WTC11 (cell line): ENCODE data around the gene ITPR2. TPM values are rescaled to one million over a fixed set of nuclear protein-coding genes. Genes with fewer than 3 reads are reported as not detected.

ENCODE experiments used
- ATAC-seq: fragments of 200-7000 bp; cut with Tn5 transposase; 2 replicates; pipeline ENCODE4 v1.10.0; 2021; ENCODE audit warnings: mild to moderate bottlenecking, moderate library complexity
- CTCF ChIA-PET: fragments of 300-600 bp; sonication (Branson Sonifier 250); formaldehyde crosslinking; loops from one replicate; lab custom pipeline; 2021; ENCODE audit warnings: antibody characterized with exemption; lab: Charles Lee
- POLR2A ChIA-PET: fragments of 350-600 bp; sonication (Branson Sonifier 250); formaldehyde crosslinking; loops from one replicate; lab custom pipeline; 2021; ENCODE audit warnings: antibody characterized with exemption; lab: Charles Lee
- DNase-seq: peaks from one replicate; pipeline ENCODE4 v3.0.0; 2021; ENCODE audit warnings: low spot score
- H3K27ac Mint-ChIP-seq: 2 replicates; pipeline ENCODE4 v1.8.0; 2021; ENCODE audit warnings: mixed read lengths
- H3K27me3 Mint-ChIP-seq: 2 replicates; pipeline ENCODE4 v1.8.0; 2021; ENCODE audit warnings: low read depth, mild to moderate bottlenecking, moderate library complexity, mixed read lengths
- H3K36me3 Mint-ChIP-seq: 2 replicates; pipeline ENCODE4 v1.8.0; 2021; ENCODE audit warnings: mixed read lengths
- H3K4me1 Mint-ChIP-seq: 2 replicates; pipeline ENCODE4 v1.8.0; 2022; ENCODE audit warnings: mixed read lengths
- H3K4me3 Mint-ChIP-seq: 2 replicates; pipeline ENCODE4 v1.8.0; 2021; ENCODE audit warnings: mild to moderate bottlenecking, moderate library complexity, mixed read lengths
- H3K9me3 Mint-ChIP-seq: 2 replicates; pipeline ENCODE4 v1.8.0; 2021; ENCODE audit warnings: mixed read lengths
- CBFB ChIP-seq: sonication (generic); formaldehyde crosslinking; IDR thresholded peaks from 2 replicates; pipeline ENCODE4 v1.8.1; 2022; ENCODE audit warnings: mild to moderate bottlenecking, low read depth, missing genetic modification reagents
- JUN ChIP-seq: sonication (generic); formaldehyde crosslinking; IDR thresholded peaks from 2 replicates; pipeline ENCODE4 v1.8.0; 2023; ENCODE audit warnings: mild to moderate bottlenecking, missing genetic modification reagents
- MYBL2 ChIP-seq: sonication (generic); formaldehyde crosslinking; IDR thresholded peaks from 2 replicates; pipeline ENCODE4 v1.8.1; 2023; ENCODE audit warnings: mild to moderate bottlenecking, moderate library complexity, missing genetic modification reagents
- PRRX2 ChIP-seq: fragments of 250-450 bp; sonication (Bioruptor Pico); IDR thresholded peaks from 2 replicates; pipeline ENCODE4 v1.8.0; 2021; ENCODE audit warnings: mild to moderate bottlenecking
- SOX15 ChIP-seq: fragments of 250-450 bp; sonication (Bioruptor Pico); IDR thresholded peaks from 2 replicates; pipeline ENCODE4 v1.9.0; 2021; ENCODE audit warnings: mild to moderate bottlenecking
- TCF7 ChIP-seq: sonication (generic); formaldehyde crosslinking; IDR thresholded peaks from 2 replicates; pipeline ENCODE4 v1.8.0; 2022; ENCODE audit warnings: mild to moderate bottlenecking, low read depth, missing genetic modification reagents, moderate library complexity
- TP53 ChIP-seq: sonication (generic); formaldehyde crosslinking; IDR thresholded peaks from 2 replicates; pipeline ENCODE4 v1.8.1; 2023; ENCODE audit warnings: mild to moderate bottlenecking, missing genetic modification reagents
- ZNF138 ChIP-seq: sonication (generic); formaldehyde crosslinking; conservative IDR thresholded peaks from 2 replicates; pipeline ENCODE4 v1.8.1; 2022; ENCODE audit warnings: mild to moderate bottlenecking, moderate library complexity, missing genetic modification reagents
- ZNF416 ChIP-seq: fragments of 250-450 bp; sonication (Bioruptor Pico); IDR thresholded peaks from 2 replicates; pipeline ENCODE4 v1.9.0; 2021; ENCODE audit warnings: mild to moderate bottlenecking, inconsistent platforms
- total RNA-seq: library from RNA; stranded (reverse); gene quantifications from 3 replicates; pipeline ENCODE4 v1.2.3, GENCODE V29; 2021
- TF ChIP-seq, protein P1 (sequence below): fragments of 250-450 bp; sonication (Bioruptor Pico); IDR thresholded peaks from 2 replicates; pipeline ENCODE4 v1.9.0; 2021; ENCODE audit warnings: mild to moderate bottlenecking, borderline replicate concordance
- TF ChIP-seq, protein P2 (sequence below): fragments of 250-450 bp; sonication (Bioruptor Pico); IDR thresholded peaks from 2 replicates; pipeline ENCODE4 v1.9.0; 2021; ENCODE audit warnings: mild to moderate bottlenecking
- TF ChIP-seq, protein P3 (sequence below): fragments of 250-450 bp; sonication (Bioruptor Pico); IDR thresholded peaks from 2 replicates; pipeline ENCODE4 v2.1.2; 2022; ENCODE audit warnings: mild to moderate bottlenecking, moderate library complexity
- TF ChIP-seq, protein P4 (sequence below): fragments of 250-450 bp; sonication (Bioruptor Pico); IDR thresholded peaks from 2 replicates; pipeline ENCODE4 v1.9.0; 2021; ENCODE audit warnings: moderate library complexity, mild to moderate bottlenecking, inconsistent platforms, borderline replicate concordance
- TF ChIP-seq, protein P5 (sequence below): fragments of 250-450 bp; sonication (Bioruptor Pico); IDR thresholded peaks from 2 replicates; pipeline ENCODE4 v1.9.0; 2021; ENCODE audit warnings: mild to moderate bottlenecking
- TF ChIP-seq, protein P6 (sequence below): sonication (generic); formaldehyde crosslinking; IDR thresholded peaks from 2 replicates; pipeline ENCODE4 v1.8.1; 2022; ENCODE audit warnings: low read depth, mild to moderate bottlenecking, moderate library complexity, missing genetic modification reagents, borderline replicate concordance
- TF ChIP-seq, protein P7 (sequence below): fragments of 250-450 bp; sonication (Bioruptor Pico); conservative IDR thresholded peaks from 2 replicates; pipeline ENCODE4 v1.9.0; 2021; ENCODE audit warnings: mild to moderate bottlenecking
- TF ChIP-seq, protein P8 (sequence below): sonication (generic); formaldehyde crosslinking; IDR thresholded peaks from 2 replicates; pipeline ENCODE4 v1.8.1; 2022; ENCODE audit warnings: low read depth, missing genetic modification reagents, borderline replicate concordance

The ITPR2 gene
- total RNA-seq, 1 experiment from 2014 or later, result 50.7 TPM

DNA sequence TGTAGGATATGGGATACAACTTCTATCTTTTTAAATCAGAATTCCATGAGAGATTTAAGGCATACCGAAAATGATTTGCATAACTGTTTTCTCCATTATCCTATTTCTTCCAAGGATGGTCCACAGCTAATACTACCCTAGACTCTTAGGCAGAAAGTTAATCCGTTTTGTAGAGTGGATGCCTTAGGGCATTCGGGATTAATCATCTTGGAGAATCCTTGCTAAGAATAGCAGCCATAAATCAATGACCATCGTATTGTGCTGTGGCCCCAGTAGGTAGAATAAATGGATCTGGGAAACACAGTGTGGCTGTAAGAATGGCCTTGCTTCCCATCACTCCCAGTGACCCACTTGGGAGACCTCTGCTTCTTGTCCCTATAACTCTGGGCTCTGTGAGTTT, 538.0 kb downstream of the ITPR2 start (continued):
- TF ChIP-seq, protein P1, sequence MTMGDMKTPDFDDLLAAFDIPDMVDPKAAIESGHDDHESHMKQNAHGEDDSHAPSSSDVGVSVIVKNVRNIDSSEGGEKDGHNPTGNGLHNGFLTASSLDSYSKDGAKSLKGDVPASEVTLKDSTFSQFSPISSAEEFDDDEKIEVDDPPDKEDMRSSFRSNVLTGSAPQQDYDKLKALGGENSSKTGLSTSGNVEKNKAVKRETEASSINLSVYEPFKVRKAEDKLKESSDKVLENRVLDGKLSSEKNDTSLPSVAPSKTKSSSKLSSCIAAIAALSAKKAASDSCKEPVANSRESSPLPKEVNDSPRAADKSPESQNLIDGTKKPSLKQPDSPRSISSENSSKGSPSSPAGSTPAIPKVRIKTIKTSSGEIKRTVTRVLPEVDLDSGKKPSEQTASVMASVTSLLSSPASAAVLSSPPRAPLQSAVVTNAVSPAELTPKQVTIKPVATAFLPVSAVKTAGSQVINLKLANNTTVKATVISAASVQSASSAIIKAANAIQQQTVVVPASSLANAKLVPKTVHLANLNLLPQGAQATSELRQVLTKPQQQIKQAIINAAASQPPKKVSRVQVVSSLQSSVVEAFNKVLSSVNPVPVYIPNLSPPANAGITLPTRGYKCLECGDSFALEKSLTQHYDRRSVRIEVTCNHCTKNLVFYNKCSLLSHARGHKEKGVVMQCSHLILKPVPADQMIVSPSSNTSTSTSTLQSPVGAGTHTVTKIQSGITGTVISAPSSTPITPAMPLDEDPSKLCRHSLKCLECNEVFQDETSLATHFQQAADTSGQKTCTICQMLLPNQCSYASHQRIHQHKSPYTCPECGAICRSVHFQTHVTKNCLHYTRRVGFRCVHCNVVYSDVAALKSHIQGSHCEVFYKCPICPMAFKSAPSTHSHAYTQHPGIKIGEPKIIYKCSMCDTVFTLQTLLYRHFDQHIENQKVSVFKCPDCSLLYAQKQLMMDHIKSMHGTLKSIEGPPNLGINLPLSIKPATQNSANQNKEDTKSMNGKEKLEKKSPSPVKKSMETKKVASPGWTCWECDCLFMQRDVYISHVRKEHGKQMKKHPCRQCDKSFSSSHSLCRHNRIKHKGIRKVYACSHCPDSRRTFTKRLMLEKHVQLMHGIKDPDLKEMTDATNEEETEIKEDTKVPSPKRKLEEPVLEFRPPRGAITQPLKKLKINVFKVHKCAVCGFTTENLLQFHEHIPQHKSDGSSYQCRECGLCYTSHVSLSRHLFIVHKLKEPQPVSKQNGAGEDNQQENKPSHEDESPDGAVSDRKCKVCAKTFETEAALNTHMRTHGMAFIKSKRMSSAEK (CRISPR knock-in tag), result no peak
- TF ChIP-seq, protein P2, sequence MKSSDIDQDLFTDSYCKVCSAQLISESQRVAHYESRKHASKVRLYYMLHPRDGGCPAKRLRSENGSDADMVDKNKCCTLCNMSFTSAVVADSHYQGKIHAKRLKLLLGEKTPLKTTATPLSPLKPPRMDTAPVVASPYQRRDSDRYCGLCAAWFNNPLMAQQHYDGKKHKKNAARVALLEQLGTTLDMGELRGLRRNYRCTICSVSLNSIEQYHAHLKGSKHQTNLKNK (CRISPR knock-in tag), result no peak
- TF ChIP-seq PRRX2 (CRISPR knock-in tag), result no peak

DNA sequence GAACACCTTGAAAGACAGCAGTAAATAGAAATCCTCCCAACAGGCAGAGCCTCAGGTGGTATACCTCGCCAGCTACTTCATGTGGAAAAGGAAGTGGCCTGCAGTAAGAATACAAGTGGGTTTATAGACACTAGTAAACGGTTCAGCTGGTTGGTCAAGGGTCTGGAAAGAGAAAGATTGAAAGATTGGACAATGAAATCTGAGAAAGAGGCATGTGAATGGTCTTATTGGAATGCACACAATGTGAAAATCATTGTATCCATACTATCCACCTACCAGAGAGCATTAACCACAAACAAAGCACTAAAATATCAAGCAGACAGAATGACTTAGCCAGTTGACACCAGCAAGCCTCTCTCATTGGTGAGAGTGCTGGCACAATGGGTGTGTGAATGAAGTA, 539.4 kb downstream of the ITPR2 start:
- H3K36me3 Mint-ChIP-seq, result no peaks in the 10 kb centered on the region
- DNase-seq (no peak), ATAC-seq (no peak)
- no peak overlapping the region for H3K4me3 Mint-ChIP-seq
- H3K9me3 Mint-ChIP-seq, result no peaks in the 10 kb centered on the region
- H3K27ac Mint-ChIP-seq, result no peak overlapping the region
- POLR2A ChIA-PET, result no interaction called here
- no peaks in the 10 kb centered on the region for H3K4me1 Mint-ChIP-seq
- H3K27me3 Mint-ChIP-seq, result no peaks in the 10 kb centered on the region; the same call in 1 of the 2 replicates
- TF ChIP-seq, protein P3, sequence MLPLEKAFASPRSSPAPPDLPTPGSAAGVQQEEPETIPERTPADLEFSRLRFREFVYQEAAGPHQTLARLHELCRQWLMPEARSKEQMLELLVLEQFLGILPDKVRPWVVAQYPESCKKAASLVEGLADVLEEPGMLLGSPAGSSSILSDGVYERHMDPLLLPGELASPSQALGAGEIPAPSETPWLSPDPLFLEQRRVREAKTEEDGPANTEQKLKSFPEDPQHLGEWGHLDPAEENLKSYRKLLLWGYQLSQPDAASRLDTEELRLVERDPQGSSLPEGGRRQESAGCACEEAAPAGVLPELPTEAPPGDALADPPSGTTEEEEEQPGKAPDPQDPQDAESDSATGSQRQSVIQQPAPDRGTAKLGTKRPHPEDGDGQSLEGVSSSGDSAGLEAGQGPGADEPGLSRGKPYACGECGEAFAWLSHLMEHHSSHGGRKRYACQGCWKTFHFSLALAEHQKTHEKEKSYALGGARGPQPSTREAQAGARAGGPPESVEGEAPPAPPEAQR, result no peak
- TF ChIP-seq, all 79 proteins: peak for 0
- CTCF ChIA-PET, result no interaction called here

DNA sequence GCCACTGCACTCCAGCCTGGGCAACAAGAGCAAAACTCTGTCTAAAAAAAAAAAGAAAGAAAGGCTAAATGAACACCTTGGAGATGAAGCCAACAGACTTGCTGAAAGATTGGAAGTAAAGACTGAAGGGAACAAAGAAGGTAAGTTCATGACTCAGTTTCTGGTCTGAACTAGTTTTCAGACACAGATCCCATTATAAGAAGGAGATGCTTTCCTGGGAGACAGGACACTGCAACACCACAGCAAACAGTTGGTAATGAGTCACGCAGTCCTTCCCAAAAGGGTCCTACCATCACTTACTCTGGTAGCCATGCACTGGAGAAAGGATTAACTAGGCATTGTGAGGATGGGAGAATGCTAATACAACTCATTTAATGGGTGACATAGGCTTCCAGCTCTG, 540.4 kb downstream of the ITPR2 start:
- DNase-seq, result no peak
- Mint-ChIP-seq H3K4me3 (no peak overlapping the region), H3K9me3 (no peaks in the 10 kb centered on the region), H3K27ac (no peak overlapping the region), H3K27me3 (no peaks in the 10 kb centered on the region; the same call in 1 of the 2 replicates), H3K4me1 (no peaks in the 10 kb centered on the region), H3K36me3 (no peaks in the 10 kb centered on the region)
- no peak for ATAC-seq
- ChIA-PET CTCF (no interaction called here), POLR2A (no interaction called here)
- TF ChIP-seq, protein P4, sequence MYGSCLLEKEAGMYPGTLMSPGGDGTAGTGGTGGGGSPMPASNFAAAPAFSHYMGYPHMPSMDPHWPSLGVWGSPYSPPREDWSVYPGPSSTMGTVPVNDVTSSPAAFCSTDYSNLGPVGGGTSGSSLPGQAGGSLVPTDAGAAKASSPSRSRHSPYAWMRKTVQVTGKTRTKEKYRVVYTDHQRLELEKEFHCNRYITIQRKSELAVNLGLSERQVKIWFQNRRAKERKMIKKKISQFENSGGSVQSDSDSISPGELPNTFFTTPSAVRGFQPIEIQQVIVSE (CRISPR knock-in tag), result no peak
- TF ChIP-seq, protein P2 (CRISPR knock-in tag), result no peak
- TF ChIP-seq ZNF416 (CRISPR knock-in tag), result no peak
- TF ChIP-seq, protein P5, sequence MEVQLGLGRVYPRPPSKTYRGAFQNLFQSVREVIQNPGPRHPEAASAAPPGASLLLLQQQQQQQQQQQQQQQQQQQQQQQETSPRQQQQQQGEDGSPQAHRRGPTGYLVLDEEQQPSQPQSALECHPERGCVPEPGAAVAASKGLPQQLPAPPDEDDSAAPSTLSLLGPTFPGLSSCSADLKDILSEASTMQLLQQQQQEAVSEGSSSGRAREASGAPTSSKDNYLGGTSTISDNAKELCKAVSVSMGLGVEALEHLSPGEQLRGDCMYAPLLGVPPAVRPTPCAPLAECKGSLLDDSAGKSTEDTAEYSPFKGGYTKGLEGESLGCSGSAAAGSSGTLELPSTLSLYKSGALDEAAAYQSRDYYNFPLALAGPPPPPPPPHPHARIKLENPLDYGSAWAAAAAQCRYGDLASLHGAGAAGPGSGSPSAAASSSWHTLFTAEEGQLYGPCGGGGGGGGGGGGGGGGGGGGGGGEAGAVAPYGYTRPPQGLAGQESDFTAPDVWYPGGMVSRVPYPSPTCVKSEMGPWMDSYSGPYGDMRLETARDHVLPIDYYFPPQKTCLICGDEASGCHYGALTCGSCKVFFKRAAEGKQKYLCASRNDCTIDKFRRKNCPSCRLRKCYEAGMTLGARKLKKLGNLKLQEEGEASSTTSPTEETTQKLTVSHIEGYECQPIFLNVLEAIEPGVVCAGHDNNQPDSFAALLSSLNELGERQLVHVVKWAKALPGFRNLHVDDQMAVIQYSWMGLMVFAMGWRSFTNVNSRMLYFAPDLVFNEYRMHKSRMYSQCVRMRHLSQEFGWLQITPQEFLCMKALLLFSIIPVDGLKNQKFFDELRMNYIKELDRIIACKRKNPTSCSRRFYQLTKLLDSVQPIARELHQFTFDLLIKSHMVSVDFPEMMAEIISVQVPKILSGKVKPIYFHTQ, result no peak
- TF ChIP-seq, protein P6, sequence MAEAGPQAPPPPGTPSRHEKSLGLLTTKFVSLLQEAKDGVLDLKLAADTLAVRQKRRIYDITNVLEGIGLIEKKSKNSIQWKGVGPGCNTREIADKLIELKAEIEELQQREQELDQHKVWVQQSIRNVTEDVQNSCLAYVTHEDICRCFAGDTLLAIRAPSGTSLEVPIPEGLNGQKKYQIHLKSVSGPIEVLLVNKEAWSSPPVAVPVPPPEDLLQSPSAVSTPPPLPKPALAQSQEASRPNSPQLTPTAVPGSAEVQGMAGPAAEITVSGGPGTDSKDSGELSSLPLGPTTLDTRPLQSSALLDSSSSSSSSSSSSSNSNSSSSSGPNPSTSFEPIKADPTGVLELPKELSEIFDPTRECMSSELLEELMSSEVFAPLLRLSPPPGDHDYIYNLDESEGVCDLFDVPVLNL (CRISPR knock-in tag), result no peak
- no peak for TF ChIP-seq JUN
- TF ChIP-seq ZNF138 (CRISPR knock-in tag), result no peak
- TF ChIP-seq, protein P7, sequence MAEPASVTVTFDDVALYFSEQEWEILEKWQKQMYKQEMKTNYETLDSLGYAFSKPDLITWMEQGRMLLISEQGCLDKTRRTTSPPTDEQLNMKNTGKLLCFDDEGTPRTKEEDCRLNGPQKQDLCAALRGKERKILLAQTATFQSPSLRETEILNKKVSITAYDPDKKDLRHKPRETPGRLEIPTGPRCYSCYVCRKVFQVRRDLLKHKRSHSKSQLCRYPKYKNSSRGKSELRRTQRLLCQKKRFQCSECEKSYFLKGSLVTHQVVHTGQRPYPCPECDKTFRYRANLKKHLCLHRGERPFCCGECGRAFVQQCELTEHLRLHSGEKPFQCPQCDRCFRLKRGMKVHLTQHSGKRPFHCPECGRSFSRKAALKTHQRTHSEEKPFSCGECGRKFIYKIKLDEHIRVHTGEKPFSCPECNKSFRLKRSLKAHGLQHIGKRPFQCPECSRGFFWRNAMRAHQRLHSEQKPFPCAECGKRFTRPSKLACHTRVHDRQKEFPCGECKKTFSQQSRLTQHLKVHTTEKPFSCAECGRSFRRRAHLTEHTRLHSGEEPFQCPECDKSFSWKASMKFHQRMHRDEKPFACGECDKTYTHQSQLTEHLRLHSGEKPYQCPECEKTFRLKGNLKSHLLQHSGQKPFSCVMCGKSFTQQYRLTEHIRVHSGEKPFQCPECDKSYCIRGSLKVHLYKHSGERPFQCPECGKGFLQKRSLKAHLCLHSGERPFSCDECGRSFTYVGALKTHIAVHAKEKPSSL (CRISPR knock-in tag), result no peak
- TF ChIP-seq, protein P8, sequence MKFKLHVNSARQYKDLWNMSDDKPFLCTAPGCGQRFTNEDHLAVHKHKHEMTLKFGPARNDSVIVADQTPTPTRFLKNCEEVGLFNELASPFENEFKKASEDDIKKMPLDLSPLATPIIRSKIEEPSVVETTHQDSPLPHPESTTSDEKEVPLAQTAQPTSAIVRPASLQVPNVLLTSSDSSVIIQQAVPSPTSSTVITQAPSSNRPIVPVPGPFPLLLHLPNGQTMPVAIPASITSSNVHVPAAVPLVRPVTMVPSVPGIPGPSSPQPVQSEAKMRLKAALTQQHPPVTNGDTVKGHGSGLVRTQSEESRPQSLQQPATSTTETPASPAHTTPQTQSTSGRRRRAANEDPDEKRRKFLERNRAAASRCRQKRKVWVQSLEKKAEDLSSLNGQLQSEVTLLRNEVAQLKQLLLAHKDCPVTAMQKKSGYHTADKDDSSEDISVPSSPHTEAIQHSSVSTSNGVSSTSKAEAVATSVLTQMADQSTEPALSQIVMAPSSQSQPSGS (CRISPR knock-in tag), result no peak
- TF ChIP-seq SOX15 (CRISPR knock-in tag), result no peak
- no peak for TF ChIP-seq MYBL2
- TF ChIP-seq TCF7 (CRISPR knock-in tag), result no peak
- TF ChIP-seq CBFB (CRISPR knock-in tag), result no peak
- TF ChIP-seq TP53 (CRISPR knock-in tag), result no peak
